Transverse colon (tissue), 3 donors: ENCODE measurements around the gene SSUH2.

Source experiments
- POLR2A ChIP-seq: fragments of 450-650 bp; IDR thresholded peaks from one replicate; pipeline ENCODE4 v1.6.1; 2016; ENCODE audit warnings: antibody characterized with exemption, mild to moderate bottlenecking, moderate library complexity
- POLR2AphosphoS5 ChIP-seq, 3 donors: sonication (generic); formaldehyde crosslinking; IDR thresholded peaks; one replicate each; pipeline ENCODE4 v1.6.1; 2016; ENCODE audit warnings: antibody characterized with exemption in 3 of 3

DNA sequence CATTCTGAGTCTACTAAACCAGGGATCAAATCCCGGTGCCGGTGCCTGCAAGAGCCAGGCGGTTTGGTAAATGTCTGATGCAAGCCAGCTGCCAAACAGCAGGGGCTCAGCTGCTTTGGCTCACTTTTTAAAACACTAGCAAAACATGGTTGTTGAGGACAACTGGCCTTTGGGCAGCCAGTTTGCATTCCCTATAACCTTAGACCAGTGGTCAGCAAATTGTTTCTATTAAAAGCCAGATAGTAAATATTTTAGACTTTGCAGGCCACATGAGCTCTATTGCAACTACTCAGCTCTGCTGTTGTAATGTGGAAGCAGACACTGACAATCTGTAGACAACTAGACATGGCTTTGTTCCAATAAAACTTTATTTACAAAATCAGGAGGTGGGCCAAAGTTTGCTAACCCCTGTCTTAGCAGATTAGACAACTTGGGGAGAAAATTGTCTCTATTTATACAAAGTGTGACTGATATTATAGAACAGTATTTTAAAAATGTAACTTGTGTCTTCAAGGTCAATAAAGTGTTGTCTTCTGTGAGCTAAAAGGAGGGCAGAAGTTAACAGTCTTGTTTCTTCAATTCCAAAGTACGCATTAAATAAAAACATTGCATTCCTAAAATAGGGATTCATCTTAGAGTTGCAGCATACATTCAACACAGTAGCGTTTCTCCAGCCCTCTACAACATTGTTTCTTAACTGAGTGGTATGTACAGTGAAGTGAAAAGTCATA, 67.6 kb downstream of the SSUH2 start:
- TF ChIP-seq POLR2A (no peak), POLR2AphosphoS5 (IDR thresholded peaks at IDR 0.05) (peak in 2 of 3 donors; percentile 48 to 56)
